Activated CD8-positive, alpha-beta T cell treated with anti-CD3 and anti-CD28 coated beads for 36 hours (primary cell): ENCODE results near the gene FOSL1. TPM values are rescaled to one million over a fixed set of nuclear protein-coding genes. Genes with fewer than 3 reads are reported as not detected.

Experiments
- ATAC-seq: fragments of 200-7000 bp; cut with Tn5 transposase; one replicate; pipeline ENCODE4 v1.10.0; 2021; ENCODE audit warnings: mild to moderate bottlenecking, moderate library complexity
- CTCF ChIA-PET: fragments of 350-600 bp; sonication (Branson Sonifier 250); formaldehyde crosslinking; loops from one replicate; lab custom pipeline; 2021; ENCODE audit warnings: antibody characterized with exemption; lab: Charles Lee
- POLR2A ChIA-PET: fragments of 350-600 bp; sonication (Branson Sonifier 250); formaldehyde crosslinking; loops from one replicate; lab custom pipeline; 2021; ENCODE audit warnings: antibody characterized with exemption; lab: Charles Lee
- DNase-seq: peaks from one replicate; pipeline ENCODE4 v3.0.0-alpha.2; 2020
- H3K27ac Mint-ChIP-seq: one replicate; pipeline ENCODE4 v1.8.0; 2021; ENCODE audit warnings: mild to moderate bottlenecking, mixed read lengths
- H3K27me3 Mint-ChIP-seq: one replicate; pipeline ENCODE4 v1.8.0; 2021; ENCODE audit warnings: mixed read lengths
- H3K36me3 Mint-ChIP-seq: one replicate; pipeline ENCODE4 v1.8.0; 2021; ENCODE audit warnings: low read depth, mixed read lengths
- H3K4me1 Mint-ChIP-seq: one replicate; pipeline ENCODE4 v1.8.0; 2021; ENCODE audit warnings: low read depth, mixed read lengths
- H3K4me3 Mint-ChIP-seq: one replicate; pipeline ENCODE4 v1.8.0; 2021; ENCODE audit warnings: mild to moderate bottlenecking, moderate library complexity, mixed read lengths
- H3K9me3 Mint-ChIP-seq: one replicate; pipeline ENCODE4 v1.8.0; 2021; ENCODE audit warnings: mixed read lengths
- CTCF ChIP-seq: fragments of 200-600 bp; IDR thresholded peaks from one replicate; pipeline ENCODE4 v1.8.0; 2022; ENCODE audit warnings: antibody characterized with exemption, mild to moderate bottlenecking
- intact Hi-C: fragments of 100-400 bp; cut with micrococcal nuclease; formaldehyde crosslinking; loops from one replicate; pipeline ENCODE4 v1.10.0; 2022
- total RNA-seq, 2 experiments: library from RNA; stranded (reverse); gene quantifications; one replicate each; pipeline ENCODE4 v1.2.3, GENCODE V29; 2021

Gene FOSL1
- total RNA-seq, 2 experiments from 2014 or later = 9.9 to 10.2 TPM

GRCh38 chr11:65915101-65915820, 15.1 kb upstream of the FOSL1 start:
- ATAC-seq = no peak
- Mint-ChIP-seq H3K4me3 (no peak overlapping the region), H3K4me1 (peaks cover 24% of the 10 kb centered on the region), H3K27me3 (no peaks in the 10 kb centered on the region), H3K9me3 (no peaks in the 10 kb centered on the region), H3K27ac (no peak overlapping the region), H3K36me3 (peaks cover 9% of the 10 kb centered on the region)
- ChIA-PET CTCF (interaction anchor here (0.7 to 1.8 kb wide), 4 partner anchors 14 to 31 kb away, joined by 3 to 4 read pairs (median 3); no protein-coding TSS in a partner anchor), POLR2A (interaction anchor here (0.9 to 2.0 kb wide), 5 partner anchors 14 to 43 kb away, joined by 3 to 8 read pairs (median 4); partner anchors contain the start of gene CCDC85B)
- intact Hi-C loops = no loop called here
- no peak for DNase-seq
- no peak for TF ChIP-seq CTCF

GRCh38 chr11:65912845-65913244, 12.7 kb upstream of the FOSL1 start:
- Mint-ChIP-seq H3K27ac (no peak overlapping the region), H3K36me3 (peaks cover 7% of the 10 kb centered on the region), H3K27me3 (peaks cover 4% of the 10 kb centered on the region), H3K4me3 (no peak overlapping the region), H3K4me1 (peaks cover 26% of the 10 kb centered on the region), H3K9me3 (no peaks in the 10 kb centered on the region)
- DNase-seq (no peak), ATAC-seq (peak; percentile 32)
- ChIA-PET POLR2A (interaction anchor here (2.5 kb wide), 1 partner anchor 12 kb away, joined by 12 read pairs; the partner anchor contains the start of gene FOSL1), CTCF (interaction anchor here (1.2 to 1.5 kb wide), 2 partner anchors 10 to 28 kb away, joined by 3 read pairs; no protein-coding TSS in a partner anchor)
- intact Hi-C loops = no loop called here
- TF ChIP-seq CTCF = no peak

GRCh38 chr11:65911682-65912568, 11.7 kb upstream of the FOSL1 start:
- H3K27me3 Mint-ChIP-seq = peaks cover 4% of the 10 kb centered on the region
- H3K9me3 Mint-ChIP-seq = no peaks in the 10 kb centered on the region
- ChIA-PET CTCF (interaction anchor here (1.2 to 1.5 kb wide), 2 partner anchors 11 to 27 kb away, joined by 3 read pairs; no protein-coding TSS in a partner anchor), POLR2A (interaction anchor here (0.9 to 2.5 kb wide), 2 partner anchors 11 to 18 kb away, joined by 3 to 12 read pairs; partner anchors contain the start of gene FOSL1)
- DNase-seq = no peak
- ATAC-seq = no peak
- no peak overlapping the region for H3K27ac Mint-ChIP-seq
- H3K36me3 Mint-ChIP-seq = peaks cover 4% of the 10 kb centered on the region
- no peak overlapping the region for H3K4me3 Mint-ChIP-seq
- H3K4me1 Mint-ChIP-seq = peaks cover 20% of the 10 kb centered on the region
- intact Hi-C loops = no loop called here
- no peak for TF ChIP-seq CTCF

GRCh38 chr11:65907878-65908277, 7.7 kb upstream of the FOSL1 start:
- no peaks in the 10 kb centered on the region for H3K9me3 Mint-ChIP-seq
- intact Hi-C loops = no loop called here
- CTCF ChIA-PET = interaction anchor here (2.0 kb wide), 1 partner anchor 14 kb away, joined by 5 read pairs; no protein-coding TSS in a partner anchor
- no peak for TF ChIP-seq CTCF
- no peak for DNase-seq
- no peak overlapping the region for H3K4me3 Mint-ChIP-seq
- H3K4me1 Mint-ChIP-seq = peaks cover 7% of the 10 kb centered on the region
- ATAC-seq = no peak
- peaks cover 6% of the 10 kb centered on the region for H3K27me3 Mint-ChIP-seq
- POLR2A ChIA-PET = interaction anchor here (1.0 to 2.5 kb wide), 3 partner anchors 10 to 62 kb away, joined by 4 to 11 read pairs (median 11); partner anchors contain the start of genes C11orf68 and CCDC85B
- no peaks in the 10 kb centered on the region for H3K36me3 Mint-ChIP-seq
- no peak overlapping the region for H3K27ac Mint-ChIP-seq
